KMS-11 (cell line): Measurements from ENCODE around the gene PLA2G2C.

Experiments
- H2AFZ ChIP-seq: fragments of 200-600 bp; sonication (generic); 2 replicates; pipeline ENCODE4 v1.6.1; 2016; ENCODE audit warnings: antibody characterized with exemption, mixed run types, low read depth
- H3K27ac ChIP-seq: fragments of 200-600 bp; sonication (generic); 2 replicates; pipeline ENCODE4 v1.6.1; 2016; ENCODE audit warnings: mild to moderate bottlenecking, mixed run types
- H3K27me3 ChIP-seq: fragments of 200-600 bp; sonication (generic); 2 replicates; pipeline ENCODE4 v1.6.1; 2017; ENCODE audit warnings: mild to moderate bottlenecking, low read depth, mixed run types, moderate library complexity; ENCODE audit not compliant: insufficient read depth
- H3K36me3 ChIP-seq: fragments of 200-600 bp; sonication (generic); 2 replicates; pipeline ENCODE4 v1.6.1; 2017; ENCODE audit warnings: mild to moderate bottlenecking, mixed run types; ENCODE audit not compliant: insufficient read depth
- H3K4me1 ChIP-seq: fragments of 200-600 bp; sonication (generic); 2 replicates; pipeline ENCODE4 v1.6.1; 2016; ENCODE audit warnings: mild to moderate bottlenecking, low read depth, mixed run types; ENCODE audit not compliant: poor library complexity, severe bottlenecking
- H3K4me2 ChIP-seq: fragments of 200-600 bp; sonication (generic); 2 replicates; pipeline ENCODE4 v1.7.0; 2016; ENCODE audit warnings: mild to moderate bottlenecking, mixed run types
- H3K4me3 ChIP-seq: fragments of 200-600 bp; sonication (generic); IDR thresholded peaks from 2 replicates; pipeline ENCODE4 v1.6.1; 2017; ENCODE audit warnings: low read depth, low read length, mixed read lengths; ENCODE audit not compliant: insufficient read depth
- H3K79me2 ChIP-seq: fragments of 200-600 bp; sonication (generic); 2 replicates; pipeline ENCODE4 v1.6.1; 2016; ENCODE audit warnings: low read depth, mixed run types; ENCODE audit not compliant: insufficient read depth
- H3K9ac ChIP-seq: fragments of 200-600 bp; sonication (generic); 2 replicates; pipeline ENCODE4 v1.6.1; 2016; ENCODE audit warnings: mild to moderate bottlenecking, mixed run types
- H4K20me1 ChIP-seq: fragments of 200-600 bp; sonication (generic); 2 replicates; pipeline ENCODE4 v1.6.1; 2016; ENCODE audit warnings: mild to moderate bottlenecking, mixed run types; ENCODE audit not compliant: insufficient read depth
- CTCF ChIP-seq: fragments of 200-600 bp; sonication (generic); conservative IDR thresholded peaks from 2 replicates; pipeline ENCODE4 v1.6.1; 2017; ENCODE audit warnings: low read depth, mild to moderate bottlenecking, antibody characterized with exemption, low read length, moderate library complexity, mixed read lengths

The PLA2G2C gene

GRCh38 chr1:20200966-20201365 lies 14.6 kb upstream of the PLA2G2C start:
- no peak overlapping the region for H3K4me3 ChIP-seq
- H3K79me2 ChIP-seq, result no peaks in the 10 kb centered on the region
- no peak overlapping the region for H2AFZ ChIP-seq
- H3K4me2 ChIP-seq, result no peak overlapping the region
- H4K20me1 ChIP-seq, result no peaks in the 10 kb centered on the region
- TF ChIP-seq CTCF, result no peak
- no peaks in the 10 kb centered on the region for H3K36me3 ChIP-seq
- H3K9ac ChIP-seq, result no peak overlapping the region
- peaks cover 43% of the 10 kb centered on the region for H3K27me3 ChIP-seq
- H3K27ac ChIP-seq, result no peak overlapping the region
- no peaks in the 10 kb centered on the region for H3K4me1 ChIP-seq

- Histone ChIP-seq H3K4me3 (no peak overlapping the region), H3K27me3 (peaks cover 45% of the 10 kb centered on the region; the same call in 1 of the 2 replicates), H3K36me3 (no peaks in the 10 kb centered on the region), H3K27ac (no peak overlapping the region), H3K9ac (no peak overlapping the region), H3K4me1 (no peaks in the 10 kb centered on the region), H4K20me1 (no peaks in the 10 kb centered on the region), H3K79me2 (no peaks in the 10 kb centered on the region), H2AFZ (no peak overlapping the region), H3K4me2 (no peak overlapping the region)
- no peak for TF ChIP-seq CTCF
These were observed 13.5 kb upstream of the PLA2G2C start for GRCh38 chr1:20199840-20200239.

GRCh38 chr1:20199403-20199802 lies 13.1 kb upstream of the PLA2G2C start:
- H4K20me1 ChIP-seq, result no peaks in the 10 kb centered on the region
- TF ChIP-seq CTCF, result no peak
- H3K4me3 ChIP-seq, result no peak overlapping the region
- no peaks in the 10 kb centered on the region for H3K36me3 ChIP-seq
- no peaks in the 10 kb centered on the region for H3K79me2 ChIP-seq
- no peak overlapping the region for H2AFZ ChIP-seq
- H3K27me3 ChIP-seq, result peaks cover 47% of the 10 kb centered on the region; the same call in 1 of the 2 replicates
- no peak overlapping the region for H3K9ac ChIP-seq
- no peak overlapping the region for H3K4me2 ChIP-seq
- H3K4me1 ChIP-seq, result no peaks in the 10 kb centered on the region
- H3K27ac ChIP-seq, result no peak overlapping the region

GRCh38 chr1:20198918-20199317 lies 12.6 kb upstream of the PLA2G2C start:
- Histone ChIP-seq H3K4me3 (no peak overlapping the region), H3K27me3 (peaks cover 48% of the 10 kb centered on the region; the same call in 1 of the 2 replicates), H3K36me3 (no peaks in the 10 kb centered on the region), H3K27ac (no peak overlapping the region), H3K4me2 (no peak overlapping the region), H4K20me1 (no peaks in the 10 kb centered on the region), H3K9ac (no peak overlapping the region), H3K4me1 (no peaks in the 10 kb centered on the region), H3K79me2 (no peaks in the 10 kb centered on the region), H2AFZ (no peak overlapping the region)
- TF ChIP-seq CTCF, result no peak
